Transverse colon (tissue), 4 donors: ENCODE data around the gene ZFPM1.

ENCODE experiments used
- POLR2AphosphoS5 ChIP-seq, 3 donors: sonication (generic); formaldehyde crosslinking; IDR thresholded peaks; one replicate each; pipeline ENCODE4 v1.6.1; 2016; ENCODE audit warnings: antibody characterized with exemption in 3 of 3
- TF ChIP-seq, protein P1 (sequence below), 5 experiments: fragments of 200-600 bp in 3 of 5; fragments of 450-650 bp in 2 of 5; sonication (generic) in 3 of 5; IDR thresholded peaks; 1 replicate in 2 of 5; 2 replicates in 3 of 5; pipeline ENCODE4 v1.5.1; 2016 to 2017; ENCODE audit warnings: antibody characterized with exemption in 5 of 5, inconsistent platforms in 3 of 5, mild to moderate bottlenecking in 2 of 5, moderate library complexity in 1 of 5

DNA sequence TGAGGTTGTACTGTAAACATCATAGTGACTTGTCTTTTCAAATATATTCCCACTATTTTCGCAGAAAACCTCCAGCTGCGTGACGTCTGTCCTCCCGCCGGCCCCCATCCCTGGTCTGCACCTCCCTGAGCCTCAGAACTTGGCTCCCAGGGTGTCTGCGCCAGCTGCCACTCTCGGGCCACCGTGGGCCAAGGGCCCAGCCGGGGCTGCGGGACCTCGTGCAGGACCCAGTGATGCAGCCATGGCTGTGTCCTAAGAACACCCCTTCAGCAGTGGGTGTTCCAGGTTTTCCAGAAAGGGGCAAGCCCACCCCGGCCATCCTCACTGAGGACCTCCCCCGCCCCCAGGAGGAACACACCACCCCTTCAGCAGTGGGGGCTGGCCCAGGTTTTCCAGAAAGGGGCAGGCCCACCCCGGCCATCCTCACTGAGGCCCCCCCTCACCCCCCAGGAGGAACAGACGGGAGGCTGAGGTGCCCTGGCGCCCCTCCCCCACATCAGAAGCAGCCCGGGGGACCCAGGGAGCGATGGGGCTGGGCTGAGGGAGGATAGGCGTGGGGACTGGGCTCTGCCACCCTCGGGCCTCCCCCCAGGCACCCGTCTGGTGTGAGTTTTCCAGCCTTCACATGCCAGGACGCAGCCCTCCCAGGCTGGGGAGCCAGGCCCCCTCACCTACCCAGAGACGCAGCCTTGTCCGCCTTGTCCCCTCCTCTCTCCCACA is 12.2 kb upstream of the ZFPM1 start:
- TF ChIP-seq, protein P1, sequence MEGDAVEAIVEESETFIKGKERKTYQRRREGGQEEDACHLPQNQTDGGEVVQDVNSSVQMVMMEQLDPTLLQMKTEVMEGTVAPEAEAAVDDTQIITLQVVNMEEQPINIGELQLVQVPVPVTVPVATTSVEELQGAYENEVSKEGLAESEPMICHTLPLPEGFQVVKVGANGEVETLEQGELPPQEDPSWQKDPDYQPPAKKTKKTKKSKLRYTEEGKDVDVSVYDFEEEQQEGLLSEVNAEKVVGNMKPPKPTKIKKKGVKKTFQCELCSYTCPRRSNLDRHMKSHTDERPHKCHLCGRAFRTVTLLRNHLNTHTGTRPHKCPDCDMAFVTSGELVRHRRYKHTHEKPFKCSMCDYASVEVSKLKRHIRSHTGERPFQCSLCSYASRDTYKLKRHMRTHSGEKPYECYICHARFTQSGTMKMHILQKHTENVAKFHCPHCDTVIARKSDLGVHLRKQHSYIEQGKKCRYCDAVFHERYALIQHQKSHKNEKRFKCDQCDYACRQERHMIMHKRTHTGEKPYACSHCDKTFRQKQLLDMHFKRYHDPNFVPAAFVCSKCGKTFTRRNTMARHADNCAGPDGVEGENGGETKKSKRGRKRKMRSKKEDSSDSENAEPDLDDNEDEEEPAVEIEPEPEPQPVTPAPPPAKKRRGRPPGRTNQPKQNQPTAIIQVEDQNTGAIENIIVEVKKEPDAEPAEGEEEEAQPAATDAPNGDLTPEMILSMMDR (IDR thresholded peaks at IDR 0.05), result no peak
- no peak for TF ChIP-seq POLR2AphosphoS5 (IDR thresholded peaks at IDR 0.05)
